RPMI8226 (cell line): ENCODE measurements around the gene BIN1.

Experiments
- DNase-seq: peaks from one replicate; pipeline ENCODE4 v3.0.0-alpha.2; 2015

Gene BIN1

GRCh38 chr2:127102521-127103242, 4.3 kb downstream of the BIN1 start:
- no peak for DNase-seq

- DNase-seq: no peak
Measured at GRCh38 chr2:127101756-127102477, 5.0 kb downstream of the BIN1 start.

GRCh38 chr2:127101048-127101611, 5.8 kb downstream of the BIN1 start:
- DNase-seq: no peak

GRCh38 chr2:127100251-127101047, 6.5 kb downstream of the BIN1 start:
- DNase-seq: no peak

GRCh38 chr2:127098711-127099110, 8.2 kb downstream of the BIN1 start:
- DNase-seq: no peak

GRCh38 chr2:127097841-127098651, 8.9 kb downstream of the BIN1 start:
- DNase-seq: no peak

- no peak for DNase-seq
Measured at GRCh38 chr2:127097471-127097765, 9.5 kb downstream of the BIN1 start.

- no peak for DNase-seq
Measured at GRCh38 chr2:127096718-127097470, 10.1 kb downstream of the BIN1 start.

GRCh38 chr2:127096280-127096679, 10.7 kb downstream of the BIN1 start:
- no peak for DNase-seq

- no peak for DNase-seq
Measured at GRCh38 chr2:127095784-127096183, 11.2 kb downstream of the BIN1 start.

GRCh38 chr2:127095367-127095641, 11.7 kb downstream of the BIN1 start:
- no peak for DNase-seq

- DNase-seq: no peak
Measured at GRCh38 chr2:127094509-127095366, 12.2 kb downstream of the BIN1 start.

- no peak for DNase-seq
Measured at GRCh38 chr2:127093648-127094210, 13.2 kb downstream of the BIN1 start.

- no peak for DNase-seq
Measured at GRCh38 chr2:127092901-127093516, 13.9 kb downstream of the BIN1 start.

- no peak for DNase-seq
Measured at GRCh38 chr2:127092306-127092705, 14.6 kb downstream of the BIN1 start.

- DNase-seq: no peak
Measured at GRCh38 chr2:127091886-127092285, 15.1 kb downstream of the BIN1 start.

- DNase-seq: no peak
Measured at GRCh38 chr2:127091148-127091547, 15.8 kb downstream of the BIN1 start.

GRCh38 chr2:127090281-127091120, 16.5 kb downstream of the BIN1 start:
- no peak for DNase-seq

- no peak for DNase-seq
Measured at GRCh38 chr2:127089478-127090235, 17.3 kb downstream of the BIN1 start.
